Astrocyte of the hippocampus (primary cell): ENCODE measurements around the gene ZNF784.

Experiments
- DNase-seq: peaks from one replicate; pipeline ENCODE4 v3.0.0; 2011; ENCODE audit warnings: low read depth, low spot score

The ZNF784 gene

GRCh38 chr19:55656552-55656951, 32.2 kb upstream of the ZNF784 start:
- no peak for DNase-seq

GRCh38 chr19:55655648-55656040, 31.3 kb upstream of the ZNF784 start:
- DNase-seq = no peak

- DNase-seq = peak; percentile 97
These were observed 30.7 kb upstream of the ZNF784 start, which contains the start of gene U2AF2 for GRCh38 chr19:55654868-55655647. TSS of gene U2AF2 (plus strand) at chr19:55655035. CDS start at chr19:55655105, 70 bp downstream.

- peak; percentile 100 for DNase-seq
These were observed 30.0 kb upstream of the ZNF784 start for GRCh38 chr19:55654323-55654867.

GRCh38 chr19:55653651-55654322, 29.4 kb upstream of the ZNF784 start:
- peak; percentile 100 for DNase-seq

- DNase-seq = no peak
These were observed 28.2 kb upstream of the ZNF784 start for GRCh38 chr19:55652311-55653128.

GRCh38 chr19:55651236-55651635, 26.9 kb upstream of the ZNF784 start:
- no peak for DNase-seq

- DNase-seq = no peak
These were observed 26.4 kb upstream of the ZNF784 start for GRCh38 chr19:55650602-55651230.

GRCh38 chr19:55650126-55650557, 25.8 kb upstream of the ZNF784 start:
- no peak for DNase-seq

GRCh38 chr19:55649268-55650125, 25.1 kb upstream of the ZNF784 start:
- DNase-seq = no peak

GRCh38 chr19:55648585-55649267, 24.4 kb upstream of the ZNF784 start:
- no peak for DNase-seq

GRCh38 chr19:55647732-55648584, 23.6 kb upstream of the ZNF784 start, which contains the start of gene CCDC106:
TSS of gene CCDC106 (plus strand) at chr19:55648212. CDS start at chr19:55649047, 835 bp downstream.
- peak; percentile 90 for DNase-seq

GRCh38 chr19:55646889-55647731, 22.7 kb upstream of the ZNF784 start:
- DNase-seq = no peak

- no peak for DNase-seq
These were observed 21.1 kb upstream of the ZNF784 start for GRCh38 chr19:55645512-55645881.

- DNase-seq = no peak
These were observed 20.6 kb upstream of the ZNF784 start for GRCh38 chr19:55644842-55645511.

- DNase-seq = no peak
These were observed 19.9 kb upstream of the ZNF784 start for GRCh38 chr19:55644191-55644833.

GRCh38 chr19:55643887-55644176, 19.5 kb upstream of the ZNF784 start:
- no peak for DNase-seq
